HPDE6-E6E7 (cell line): ENCODE measurements around the gene CD247.

Source experiments
- DNase-seq: peaks from one replicate; pipeline ENCODE4 v3.0.0; 2011; ENCODE audit warnings: missing footprints; ENCODE audit errors: extremely low spot score

The CD247 gene

DNA sequence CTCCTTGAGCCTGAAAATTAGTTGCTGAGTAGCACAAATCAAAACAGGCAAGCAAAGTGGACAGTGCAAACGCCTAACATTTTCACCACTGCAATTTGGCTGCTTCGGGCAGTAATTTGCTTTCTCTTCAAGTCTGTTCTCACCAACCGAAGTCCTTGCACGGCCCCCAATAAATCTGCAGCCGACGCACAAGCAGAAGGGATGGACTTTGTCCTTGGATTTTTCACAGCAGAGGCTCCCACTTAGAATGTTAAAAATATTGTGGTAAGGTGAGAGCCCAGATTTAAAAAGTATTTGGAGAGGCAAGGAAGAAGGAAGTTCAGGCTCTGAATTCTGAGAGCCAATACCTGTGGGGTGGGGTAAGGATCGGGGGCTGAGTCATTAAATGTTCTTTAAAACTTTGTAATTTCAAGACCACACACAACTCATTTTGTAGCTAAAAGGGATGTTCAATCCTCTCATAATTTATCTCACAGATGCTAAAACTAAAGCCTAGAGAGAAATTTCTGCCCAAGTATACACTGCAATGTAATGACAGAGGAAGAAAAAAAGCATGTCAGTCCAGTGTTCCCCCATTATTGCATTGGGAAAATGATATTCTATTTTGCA is 6.2 kb downstream of the CD247 start:
- DNase-seq, result no peak

DNA sequence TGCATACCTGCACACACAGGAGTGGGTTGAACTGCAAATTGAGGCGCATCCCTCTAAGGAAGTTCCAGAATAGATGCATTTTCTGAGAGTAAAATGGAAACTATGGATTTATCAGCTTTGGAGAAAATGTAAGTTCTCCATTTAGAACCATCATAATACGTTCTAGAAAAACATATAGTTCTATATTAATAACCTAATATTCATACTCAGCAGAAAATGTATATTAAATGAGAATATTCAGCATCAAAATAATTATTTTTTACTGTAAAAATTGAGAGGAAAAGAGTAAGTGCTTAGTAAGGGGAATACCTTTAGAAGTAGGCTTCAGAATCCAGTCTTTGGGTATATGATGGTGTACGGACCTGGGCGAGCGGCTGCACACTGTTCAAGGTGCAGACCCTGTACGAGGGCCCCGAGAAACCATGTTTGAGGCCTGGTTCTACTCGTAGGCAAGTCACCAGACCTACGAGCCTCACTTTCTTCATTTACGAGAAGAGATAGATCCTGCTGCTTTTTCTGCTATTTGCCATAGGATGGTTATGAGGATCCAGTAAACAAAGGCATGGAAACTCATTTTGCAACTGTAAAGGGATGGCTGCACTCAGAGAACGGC is 6.8 kb downstream of the CD247 start:
- DNase-seq, result no peak

DNA sequence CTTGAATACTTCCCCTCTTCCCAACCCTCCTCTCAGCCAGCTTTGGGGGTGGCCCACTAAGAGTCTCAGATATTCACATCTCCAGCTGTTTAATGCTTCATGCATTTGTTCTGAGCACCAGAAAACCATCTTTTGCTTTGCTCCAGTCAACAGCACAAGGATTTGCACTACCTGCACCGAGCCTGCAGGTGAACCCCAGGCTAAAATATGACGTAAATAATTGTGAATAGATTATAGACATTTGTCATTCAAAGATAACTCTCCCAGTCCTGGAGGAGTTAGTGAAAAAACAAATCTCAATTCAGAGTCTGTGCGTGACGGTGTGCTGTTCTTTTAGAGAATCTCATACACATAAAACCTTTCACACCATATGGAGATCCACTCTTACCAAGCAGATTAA is 7.4 kb downstream of the CD247 start:
- no peak for DNase-seq

DNA sequence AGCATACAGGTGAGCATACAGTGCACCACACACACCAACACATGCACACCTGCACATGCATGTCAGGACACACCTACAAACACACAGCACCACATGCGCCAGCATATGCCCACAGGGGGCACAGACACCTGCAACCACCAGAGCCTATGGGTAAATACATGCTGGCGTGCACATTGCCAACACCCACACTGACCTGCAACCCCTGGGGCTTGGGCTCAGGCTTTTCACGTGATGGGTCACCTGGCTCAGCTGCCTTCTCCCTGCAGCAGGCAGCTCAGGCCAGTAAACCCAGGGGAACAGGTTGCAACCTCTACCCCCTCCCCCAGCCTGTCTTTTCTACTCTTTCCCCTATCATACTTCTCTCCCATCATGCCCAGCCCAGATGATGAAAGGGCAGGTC is 8.1 kb downstream of the CD247 start:
- no peak for DNase-seq

DNA sequence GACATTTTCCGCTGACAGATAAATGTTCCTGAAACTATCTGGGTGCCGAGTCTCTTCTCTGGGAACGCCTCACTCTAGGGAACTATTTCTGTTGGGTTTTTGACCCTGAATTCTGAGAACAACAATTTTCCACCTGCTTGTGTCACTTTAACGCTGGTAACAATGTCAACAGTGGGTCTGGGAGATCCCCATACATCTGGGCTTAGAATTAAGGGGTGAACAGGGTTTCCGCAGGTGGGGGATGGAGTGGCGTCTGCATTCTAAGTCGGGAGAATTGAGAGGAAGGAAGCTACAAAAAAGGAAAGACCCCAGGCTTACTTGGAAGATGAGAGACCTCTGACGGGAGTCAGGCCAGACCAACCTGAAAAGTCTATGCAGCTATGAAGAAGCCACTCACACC is 8.7 kb downstream of the CD247 start:
- no peak for DNase-seq

DNA sequence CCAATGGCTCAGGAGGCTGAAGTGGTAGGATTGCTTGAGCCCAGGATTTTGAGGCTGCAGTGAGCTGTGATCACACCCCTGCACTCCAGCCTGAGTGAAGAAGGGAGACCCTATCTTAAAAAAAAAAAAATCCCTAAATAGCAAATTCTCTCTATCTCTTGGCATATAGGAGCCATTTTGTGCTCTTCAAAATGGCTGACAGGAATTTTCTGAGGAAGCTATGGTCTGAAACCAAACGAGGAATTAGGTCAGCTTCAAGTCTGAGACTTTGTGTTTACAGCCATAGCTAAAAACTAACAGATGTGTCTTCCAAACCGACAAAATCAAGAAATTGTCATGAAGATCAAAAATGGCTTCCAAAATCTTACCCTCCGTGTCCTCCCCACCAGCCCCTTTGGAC is 10.6 kb downstream of the CD247 start:
- no peak for DNase-seq

DNA sequence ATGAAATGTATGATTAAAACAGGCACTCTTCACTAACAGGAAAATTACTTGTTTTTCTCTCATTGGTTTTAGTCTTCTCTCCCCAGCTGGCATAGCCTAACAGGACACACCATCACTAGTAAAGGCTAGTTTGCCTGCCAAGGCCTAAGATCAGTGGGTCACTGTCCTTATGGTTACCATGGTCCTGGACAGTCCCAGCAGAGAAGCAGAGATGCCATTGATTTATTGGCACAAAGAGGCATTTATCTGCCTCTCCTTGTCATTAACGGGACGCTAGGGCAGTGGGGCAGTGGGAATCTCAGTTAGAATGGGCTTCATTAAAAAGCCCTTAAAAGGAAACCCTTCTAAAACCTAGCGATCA is 13.9 kb downstream of the CD247 start:
- no peak for DNase-seq

DNA sequence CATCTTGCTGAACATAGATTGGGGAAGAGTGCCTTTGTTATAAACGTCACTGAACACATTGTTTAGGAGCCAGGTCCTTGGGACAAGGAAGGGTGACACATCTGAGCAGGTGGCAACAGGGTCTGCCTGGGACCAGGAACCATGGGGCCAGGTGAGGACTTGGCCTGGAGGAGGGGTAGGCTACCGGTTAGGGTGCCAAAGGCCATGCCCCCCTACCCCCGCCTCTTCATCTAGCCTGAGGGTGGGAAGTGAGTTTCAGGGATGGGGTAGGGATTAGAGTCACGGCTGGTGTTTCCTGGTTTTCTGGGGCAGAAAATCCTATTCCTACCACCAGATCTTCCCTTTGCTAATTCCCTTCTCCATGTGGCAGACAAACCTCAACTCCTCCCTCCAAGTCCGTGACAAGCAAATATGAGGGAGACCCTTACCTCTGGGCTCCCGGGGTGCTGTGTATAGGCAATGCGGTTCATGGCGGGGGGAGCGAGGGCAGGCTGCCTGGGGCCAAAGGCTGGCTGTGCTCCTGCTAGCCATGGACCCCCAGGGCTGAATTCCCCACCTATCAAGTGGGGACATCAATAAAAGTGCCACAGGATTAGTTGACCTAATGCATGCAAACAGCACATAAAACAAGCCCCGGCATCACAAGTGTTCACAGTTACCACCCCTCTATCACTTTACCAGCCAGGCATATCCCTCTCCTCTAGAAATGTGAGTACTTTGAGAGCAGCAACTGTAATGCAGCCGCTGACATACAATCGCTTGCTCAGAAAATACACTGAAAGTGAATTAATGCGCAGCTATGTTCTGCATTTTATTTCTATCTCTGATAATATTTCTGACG is 14.5 kb downstream of the CD247 start:
- DNase-seq, result no peak

DNA sequence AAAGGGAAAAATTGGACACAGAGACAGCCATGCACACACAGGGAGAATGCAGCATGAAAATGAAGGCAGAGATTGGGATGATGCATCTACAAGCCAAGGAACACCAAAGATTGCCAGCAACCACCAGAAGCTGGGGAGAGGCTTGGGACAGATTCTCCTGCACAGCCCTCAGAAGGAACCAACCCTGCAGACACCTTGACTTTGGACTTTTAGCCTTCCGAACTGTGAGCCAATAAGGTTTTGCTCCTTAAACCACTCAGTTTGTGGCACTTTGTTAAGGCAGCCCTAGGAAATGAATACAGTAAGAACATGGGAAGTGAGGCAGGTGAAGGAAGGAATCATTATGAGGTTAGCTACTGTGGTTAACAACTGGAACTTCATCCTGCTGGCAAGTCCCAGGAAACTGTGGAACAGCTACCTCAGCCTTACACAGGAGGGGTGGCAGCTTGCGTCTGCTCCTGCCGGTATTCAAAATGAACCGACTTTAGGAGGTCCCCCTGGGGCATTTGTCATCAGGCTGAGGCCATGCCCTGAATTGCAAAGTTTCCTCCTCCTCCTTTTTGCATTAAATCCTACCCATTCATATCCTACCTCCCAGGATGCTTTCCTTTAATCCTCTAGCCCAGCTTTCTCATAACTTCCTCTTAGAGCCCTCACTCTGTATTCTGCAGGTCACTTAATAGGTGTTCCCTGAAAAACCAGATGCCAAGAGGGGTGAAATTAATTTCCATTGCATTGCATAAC is 15.4 kb downstream of the CD247 start:
- DNase-seq, result no peak

DNA sequence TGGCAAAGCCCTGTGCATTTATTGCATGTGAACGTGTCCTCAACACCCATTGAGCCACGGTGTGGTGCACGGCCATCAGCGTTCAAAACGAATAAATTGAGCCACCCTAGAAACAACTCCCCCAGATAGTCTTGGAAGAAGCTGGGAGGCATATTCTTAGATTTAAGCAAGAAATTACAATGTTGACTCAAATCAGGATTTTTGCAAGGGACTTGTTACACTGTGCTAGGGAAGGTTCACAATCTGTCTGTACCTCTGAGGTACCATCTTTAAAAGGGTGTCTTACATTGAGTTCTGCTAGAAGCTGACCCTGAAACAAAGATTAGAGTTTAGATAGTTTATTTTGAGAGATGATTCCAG is 16.2 kb downstream of the CD247 start:
- no peak for DNase-seq

DNA sequence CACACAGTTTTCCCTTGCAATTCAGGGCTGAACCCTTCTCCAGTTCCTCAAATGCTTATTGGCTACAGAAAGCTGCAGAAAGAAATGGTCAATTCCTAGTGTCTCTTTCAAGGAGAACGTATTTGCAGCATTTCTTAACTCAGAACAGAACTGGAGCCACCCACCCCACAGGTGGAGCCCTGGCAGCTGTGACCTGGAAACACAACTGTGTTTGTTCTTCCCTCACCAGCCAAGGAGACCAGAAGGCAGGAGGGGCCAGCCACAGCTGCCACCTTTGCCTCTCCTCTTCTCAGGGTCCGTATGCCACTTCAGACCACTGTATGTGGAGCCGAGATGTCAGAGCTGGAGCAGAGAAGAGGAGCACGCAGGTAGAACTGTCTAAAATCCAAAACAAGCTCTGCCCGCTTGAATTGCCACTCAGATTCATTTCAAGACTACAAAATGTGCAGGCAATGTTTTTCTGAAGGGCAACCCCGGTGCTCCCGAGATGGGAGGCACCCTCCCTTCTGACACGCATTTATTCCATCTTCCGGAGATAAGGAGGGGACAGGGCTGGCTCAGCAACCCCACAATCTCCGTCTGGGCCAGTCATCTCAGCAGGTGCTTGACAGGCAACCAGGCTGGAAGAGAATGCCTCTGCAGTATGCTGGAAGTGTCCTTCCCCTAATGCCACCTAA is 16.7 kb downstream of the CD247 start:
- DNase-seq, result no peak

DNA sequence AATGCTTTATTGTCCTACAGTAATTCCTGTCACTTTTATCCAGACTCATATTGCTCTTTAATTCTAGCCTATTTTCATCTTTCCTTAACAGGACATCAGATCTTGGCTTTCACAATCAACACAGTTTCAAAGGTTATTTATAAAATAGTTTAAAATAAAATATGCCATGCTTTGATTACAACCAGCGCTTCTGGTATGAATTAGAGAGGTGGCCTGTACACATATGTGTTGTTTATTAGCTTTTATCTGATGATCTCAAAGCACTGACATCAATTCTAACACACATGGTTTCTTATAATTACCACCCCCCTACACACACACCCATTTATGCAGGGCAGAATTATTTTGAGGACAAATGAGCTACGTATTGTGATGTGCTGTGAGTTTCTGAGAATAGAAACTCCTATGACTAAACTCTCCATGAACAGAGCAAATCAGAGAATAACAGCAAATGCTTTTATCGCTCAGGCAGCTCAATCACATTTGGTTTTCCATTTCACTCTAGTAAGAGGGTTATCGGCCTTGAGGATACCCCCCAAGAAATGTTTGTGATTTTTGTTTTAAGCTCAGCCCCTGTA is 18.0 kb downstream of the CD247 start:
- no peak for DNase-seq

DNA sequence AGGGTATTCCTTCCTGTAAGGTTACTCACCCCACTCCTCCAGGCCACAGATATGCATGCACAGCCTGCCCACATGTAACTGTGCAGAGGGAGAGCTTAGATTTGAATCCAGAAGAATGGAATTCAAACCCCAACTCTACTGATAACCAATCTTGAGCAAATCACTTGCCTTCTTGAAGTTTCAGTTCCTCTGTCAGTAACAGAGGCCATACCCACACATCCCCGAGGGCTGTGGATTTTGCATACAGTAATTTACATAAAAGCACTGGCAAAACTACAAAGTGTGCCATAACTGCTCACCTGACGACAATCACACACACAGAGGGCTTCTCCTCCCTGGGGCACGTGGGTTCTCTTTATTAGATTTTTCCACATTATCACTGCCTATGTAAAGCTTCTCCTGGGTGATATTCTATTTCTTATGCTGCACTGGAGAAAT is 18.6 kb downstream of the CD247 start:
- no peak for DNase-seq

DNA sequence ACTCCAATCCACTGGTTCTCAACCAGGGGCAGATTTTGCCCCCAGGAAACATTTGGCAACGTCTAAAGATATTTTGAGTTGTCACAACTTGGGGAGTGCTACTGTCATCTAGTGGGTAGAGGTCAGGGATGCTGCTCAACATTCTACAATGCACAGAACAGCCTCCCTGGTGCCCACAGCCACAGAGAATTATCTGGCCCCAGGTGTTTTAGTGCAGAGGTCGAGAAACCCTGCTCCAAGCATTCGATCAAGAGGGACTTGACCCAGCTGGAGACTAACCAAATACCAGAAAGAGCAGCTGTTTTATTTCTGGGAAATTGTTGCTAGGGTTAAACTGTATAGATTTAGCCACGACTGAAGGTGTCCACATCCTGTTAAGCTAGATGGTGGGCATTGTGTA is 19.2 kb downstream of the CD247 start:
- DNase-seq, result no peak

DNA sequence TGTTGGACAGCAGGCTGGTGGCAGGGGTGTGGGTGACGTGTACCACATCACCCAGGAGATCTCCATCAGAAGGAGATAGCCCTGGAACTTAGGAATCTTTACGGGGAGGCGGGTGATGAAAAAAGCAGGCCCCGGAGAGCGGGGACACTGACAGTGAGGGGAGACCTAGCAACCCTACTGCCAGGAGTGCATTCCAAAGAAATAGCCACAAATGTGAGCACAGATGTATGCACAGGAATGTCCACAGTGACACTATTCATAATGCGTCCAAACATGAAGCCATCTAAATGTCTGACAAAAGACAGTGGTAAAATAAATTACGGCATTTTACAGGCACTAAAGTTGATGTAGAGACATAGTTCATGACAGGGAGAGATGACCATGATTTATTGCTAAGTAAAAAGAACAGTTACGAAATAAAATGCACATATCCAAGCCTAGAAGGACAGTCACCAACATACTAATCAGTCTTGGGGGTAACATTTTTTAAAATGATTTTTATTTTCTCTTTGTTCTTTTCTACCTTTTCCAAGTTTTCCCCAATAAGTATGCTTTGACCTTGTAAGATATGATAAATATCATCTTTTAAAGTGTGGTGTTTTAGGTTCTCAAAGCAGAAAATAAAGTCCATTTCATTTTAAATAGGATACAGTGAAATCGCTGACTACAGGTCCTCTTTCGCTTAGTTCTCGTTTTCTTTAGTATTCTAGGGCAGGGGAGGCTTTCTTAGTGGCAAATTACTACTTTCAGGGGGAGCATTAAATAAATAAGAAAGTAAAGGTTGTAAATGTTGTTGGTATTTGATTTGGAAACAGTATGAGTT is 21.3 kb downstream of the CD247 start:
- DNase-seq, result no peak

DNA sequence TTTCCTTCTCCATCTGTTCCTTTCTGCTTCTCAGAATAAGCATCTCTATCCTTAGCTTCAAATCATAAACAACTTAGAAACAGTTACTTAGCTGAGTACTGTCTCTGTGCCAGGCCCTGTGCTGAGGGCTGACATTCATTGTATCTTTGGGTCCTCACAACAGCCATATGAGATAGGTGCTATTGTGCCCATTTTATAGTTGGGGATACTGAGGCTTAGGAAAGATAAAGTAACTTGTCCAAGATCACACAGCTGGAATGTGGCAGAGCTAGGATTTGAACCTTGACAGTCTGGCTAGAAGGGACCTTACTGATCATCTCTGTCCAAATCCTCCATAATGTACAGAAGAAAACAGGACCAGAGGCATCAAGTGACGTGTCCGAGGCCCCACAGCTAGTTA is 25.0 kb downstream of the CD247 start:
- DNase-seq, result no peak

DNA sequence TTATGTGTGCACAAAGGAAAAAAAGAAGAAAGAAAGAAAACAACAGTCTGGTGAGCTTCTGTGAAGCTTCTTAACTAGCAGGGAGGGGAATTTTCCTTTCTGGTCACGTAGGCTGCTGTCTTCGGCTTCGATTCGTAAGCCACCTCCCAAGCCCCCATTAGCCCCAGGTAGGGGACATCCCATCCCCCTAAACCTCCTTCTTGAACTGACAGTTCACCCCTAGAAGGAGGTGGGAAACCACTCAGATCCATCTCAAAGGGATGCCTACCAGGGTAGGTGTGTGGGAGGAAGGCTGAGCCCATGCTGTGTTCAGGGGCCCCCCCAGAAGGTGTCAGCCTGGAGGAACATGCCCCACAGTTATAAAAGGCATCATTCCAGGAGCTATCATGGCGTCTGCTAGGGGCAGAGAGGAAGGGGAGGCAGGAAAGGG is 25.8 kb downstream of the CD247 start:
- no peak for DNase-seq

DNA sequence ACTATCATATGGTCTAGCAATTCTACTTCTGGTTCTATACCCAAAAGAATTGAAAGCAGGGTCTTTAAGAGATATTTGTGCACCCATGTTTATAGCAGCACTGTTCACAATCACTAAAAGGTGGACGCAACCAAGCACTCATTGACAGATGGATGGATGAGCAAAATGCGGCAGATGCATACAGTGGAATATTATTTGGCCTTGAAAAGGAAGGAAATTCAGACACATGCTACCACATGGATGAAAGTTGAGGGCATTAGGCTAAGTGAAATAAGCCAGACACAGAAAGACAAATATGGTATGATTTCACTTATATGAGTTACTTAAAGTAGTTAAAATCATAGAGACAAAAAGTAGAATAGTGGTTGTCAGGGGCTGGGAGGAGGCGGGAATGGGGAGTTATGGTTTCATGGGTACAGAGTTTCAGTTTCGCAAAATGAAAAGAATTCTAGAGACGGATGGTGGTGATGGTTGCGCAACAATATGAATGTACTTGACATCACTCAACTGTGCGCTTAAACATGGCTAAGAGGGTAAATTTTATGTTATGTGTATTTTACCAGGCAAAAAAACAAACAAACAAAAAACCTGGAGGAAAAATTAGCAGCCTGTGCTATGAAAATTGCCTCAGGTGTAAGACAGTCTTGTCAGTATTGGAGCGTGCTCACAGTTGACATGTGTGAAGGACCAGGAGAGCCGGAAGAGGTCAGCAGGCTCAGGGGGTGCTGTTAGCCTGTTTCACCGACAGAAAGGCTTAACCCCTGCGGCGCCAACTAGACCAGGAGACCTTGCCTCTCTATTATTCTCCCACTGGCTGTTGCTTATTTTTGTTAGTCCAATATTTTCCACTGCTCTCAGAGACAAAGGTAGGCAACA is 26.5 kb downstream of the CD247 start:
- DNase-seq, result no peak

DNA sequence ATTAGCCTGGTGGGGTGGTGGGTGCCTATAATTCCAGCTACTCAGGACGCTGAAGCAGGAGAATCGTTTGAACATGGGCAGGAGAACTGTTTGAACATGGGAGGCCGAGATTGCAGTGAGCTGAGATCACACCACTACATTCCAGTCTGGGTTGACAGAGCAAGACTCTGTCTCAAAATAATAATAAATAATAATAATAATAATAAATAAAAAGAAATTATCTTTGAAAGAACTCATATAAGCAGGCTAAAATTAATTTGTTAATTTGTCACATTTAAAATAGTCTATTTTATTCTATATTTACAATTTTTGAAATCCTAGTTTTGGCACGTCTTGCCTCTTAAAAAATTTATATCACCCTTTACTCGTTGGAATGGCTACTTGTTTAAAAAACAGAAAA is 27.6 kb downstream of the CD247 start:
- DNase-seq, result no peak
